K562 treated with DMSO at 1 percent for 12 hours (cell line): Measurements from ENCODE around the gene TSC1. TPM values are rescaled to one million over a fixed set of nuclear protein-coding genes. Genes with fewer than 3 reads are reported as not detected.

Experiments
- total RNA-seq: library from RNA; unstranded; fragments of 300-600 nt; gene quantifications from 2 replicates; pipeline ENCODE4 v1.2.3, GENCODE V29; 2022; ENCODE audit not compliant: insufficient read depth

The TSC1 gene
- 6.6 and 23.9 TPM in 2 replicates for total RNA-seq

GRCh38 chr9:132944294-132945185 lies at the start of gene TSC1:
TSS of gene TSC1 (minus strand) at chr9:132944616. CDS start at chr9:132928872, 15,744 bp downstream.

GRCh38 chr9:132978451-132979131 lies 34.2 kb upstream of the TSC1 start, which contains the start of gene GFI1B:
TSS of gene GFI1B (plus strand) at chr9:132978694. CDS start at chr9:132986679, 7,985 bp downstream.

GRCh38 chr9:132878695-132879456 lies 65.5 kb downstream of the TSC1 start, which contains the start of gene SPACA9:
TSS of gene SPACA9 (plus strand) at chr9:132878898. CDS start at chr9:132883948, 5,050 bp downstream.

GRCh38 chr9:132877824-132878694 lies 66.4 kb downstream of the TSC1 start, which contains the start of gene AK8:
TSS of gene AK8 (minus strand) at chr9:132878284. CDS start at chr9:132878255, 29 bp downstream.

Other genes starting within 250 kb of the TSC1 start
- gene AK8, start 66.3 kb downstream of the TSC1 start, total RNA-seq = 3.3 TPM in 1 of 2 replicates, not detected in the other
- gene SPACA9, start 65.7 kb downstream of the TSC1 start, total RNA-seq = 0.53 and 1.7 TPM in 2 replicates
- 52.8 and 56.5 TPM in 2 replicates for gene GFI1B, start 34.1 kb upstream of the TSC1 start, total RNA-seq
- 83.7 and 101 TPM in 2 replicates for gene GTF3C5, start 86.4 kb upstream of the TSC1 start, total RNA-seq
- gene CEL, start 117.4 kb upstream of the TSC1 start, total RNA-seq = 0.91 and 1.7 TPM in 2 replicates
- gene RALGDS, start 176.6 kb upstream of the TSC1 start, total RNA-seq = 30.9 and 43.2 TPM in 2 replicates
- gene GBGT1, start 219.3 kb upstream of the TSC1 start, total RNA-seq = 11.1 and 16.4 TPM in 2 replicates